ENCODE results near the gene RECQL5.
"Not testable (repeated sequence)": the region's sequence is repeated elsewhere in the genome, so short reads cannot be mapped to it uniquely, and the experiment has no call there.

RECQL5 gene

GRCh38 chr17:75590849-75591721 is 75.9 kb downstream of the RECQL5 start:
- DNase-seq: no peak

- DNase-seq: no peak
Observed at GRCh38 chr17:75590314-75590761, 76.6 kb downstream of the RECQL5 start.

DNA sequence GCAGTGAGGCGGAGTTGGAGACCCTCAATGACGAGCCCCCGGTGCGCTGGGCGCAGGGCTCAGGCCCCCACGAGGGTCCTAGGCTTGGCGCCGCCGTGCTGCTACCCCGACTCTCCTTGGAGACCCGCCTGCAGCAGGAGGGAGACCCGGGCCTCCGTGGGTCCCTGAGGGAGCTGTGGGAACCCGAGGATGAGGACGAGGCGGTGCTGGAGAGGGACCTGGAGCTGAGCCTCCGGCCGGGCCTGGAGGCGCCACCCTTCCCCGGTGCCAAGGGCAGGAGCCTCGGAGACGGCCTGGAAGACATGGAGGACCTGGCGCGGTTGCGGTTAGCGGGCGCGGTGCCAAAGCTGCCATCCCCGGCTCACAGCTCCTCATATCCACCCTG is 77.0 kb downstream of the RECQL5 start:
- no peak for DNase-seq

- DNase-seq: peak; percentile 96
Observed at GRCh38 chr17:75589012-75589918, 77.7 kb downstream of the RECQL5 start.

GRCh38 chr17:75588596-75589011 is 78.3 kb downstream of the RECQL5 start:
- DNase-seq: no peak

GRCh38 chr17:75587675-75588595 is 79.0 kb downstream of the RECQL5 start, which contains the start of gene MYO15B:
MYO15B (plus strand) TSS chr17:75587800; CDS start chr17:75588058, 258 bp downstream.
- peak; percentile 53 for DNase-seq

GRCh38 chr17:75584849-75585175 is 82.1 kb downstream of the RECQL5 start:
- no peak for DNase-seq

GRCh38 chr17:75583197-75583596 is 83.8 kb downstream of the RECQL5 start:
- DNase-seq: not testable (repeated sequence)

DNA sequence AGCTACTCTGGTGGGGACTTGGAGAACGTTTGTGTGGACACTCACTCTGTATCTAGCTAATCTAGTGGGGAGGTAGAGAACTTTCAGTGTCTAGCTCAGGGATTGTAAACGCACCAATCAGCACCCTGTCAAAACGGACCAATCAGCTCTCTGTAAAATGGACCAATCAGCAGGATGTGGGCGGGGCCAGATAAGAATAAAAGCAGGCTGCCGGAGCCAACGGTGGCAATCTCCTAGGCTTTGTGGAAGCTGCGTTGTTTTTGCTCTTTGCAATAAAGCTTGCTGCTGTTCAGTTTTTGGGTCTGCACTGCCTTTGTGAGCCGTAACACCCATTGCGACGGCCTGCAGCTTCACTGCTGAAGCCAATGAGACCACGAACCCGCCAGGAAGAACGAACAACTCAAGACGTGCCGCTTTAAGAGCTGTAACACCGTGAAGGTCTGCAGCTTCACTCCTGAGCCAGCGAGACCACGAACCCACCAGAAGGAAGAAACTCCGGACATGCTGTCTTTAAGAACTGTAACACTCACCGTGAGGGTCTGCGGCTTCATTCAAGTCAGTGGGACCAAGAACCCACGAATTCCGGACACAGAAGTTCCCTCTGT is 85.7 kb downstream of the RECQL5 start:
- DNase-seq: peak; percentile 37

Data from activated CD4-positive, alpha-beta T cell treated with anti-CD3 and anti-CD28 coated beads, Interleukin-2, amount 50 U/mL, for 1 hour (primary cell).